ENCODE results near the gene LBHD1. TPM values are rescaled to one million over a fixed set of nuclear protein-coding genes. Genes with fewer than 3 reads are reported as not detected.

Gene LBHD1
- 4.6 TPM for total RNA-seq (2013)
- polyA plus RNA-seq (1 to 10 TPM; 1.9 to 9.1 (median 2.9) TPM), polyA minus RNA-seq (1.5 and 1.7 TPM in 2 replicates), total RNA-seq (2.1 to 24.8 (median 6.6) reads per million in 11 experiments)

DNA sequence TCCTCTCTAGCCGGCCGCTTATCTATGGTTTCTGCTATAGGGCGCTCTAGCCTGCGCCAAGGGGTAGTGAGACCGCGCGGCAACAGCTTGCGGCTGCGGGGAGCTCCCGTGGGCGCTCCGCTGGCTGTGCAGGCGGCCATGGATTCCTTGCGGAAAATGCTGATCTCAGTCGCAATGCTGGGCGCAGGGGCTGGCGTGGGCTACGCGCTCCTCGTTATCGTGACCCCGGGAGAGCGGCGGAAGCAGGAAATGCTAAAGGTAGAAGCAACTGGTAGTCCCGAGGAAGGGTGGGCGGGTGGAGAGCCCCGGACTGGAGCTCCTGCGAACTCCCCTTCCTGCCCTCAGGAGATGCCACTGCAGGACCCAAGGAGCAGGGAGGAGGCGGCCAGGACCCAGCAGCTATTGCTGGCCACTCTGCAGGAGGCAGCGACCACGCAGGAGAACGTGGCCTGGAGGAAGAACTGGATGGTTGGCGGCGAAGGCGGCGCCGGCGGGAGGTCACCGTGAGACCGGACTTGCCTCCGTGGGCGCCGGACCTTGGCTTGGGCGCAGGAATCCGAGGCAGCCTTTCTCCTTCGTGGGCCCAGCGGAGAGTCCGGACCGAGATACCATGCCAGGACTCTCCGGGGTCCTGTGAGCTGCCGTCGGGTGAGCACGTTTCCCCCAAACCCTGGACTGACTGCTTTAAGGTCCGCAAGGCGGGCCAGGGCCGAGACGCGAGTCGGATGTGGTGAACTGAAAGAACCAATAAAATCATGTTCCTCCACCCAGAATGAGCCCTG, at the start of gene LBHD1, which contains the start of gene UQCC3:
Gene LBHD1 (minus strand): TSS at position 660 of the 782 bp plus-strand sequence. CDS start 2,236 bp downstream, outside the sequence.
Gene UQCC3 (plus strand): TSS at position 66 of the 782 bp plus-strand sequence. CDS start 73 bp downstream, at position 139.
- Mint-ChIP-seq H3K36me3 (peaks cover 21 to 46% of the 10 kb centered on the region in 2 donors), H3K27me3 (ENCODE audit: low read depth in 3 of 3) (no peaks in the 10 kb centered on the region), H3K9me3 (peaks cover 0 to 2% (median 0%) of the 10 kb centered on the region in 7 donors), H3K4me1 (peaks cover 59% of the 10 kb centered on the region), H3K27ac (peak within 1 kb of the TSS; percentile 92 to 97 (median 95)), H3K4me3 (peak within 1 kb of the TSS; percentile 99)
- H3K4me3 ChIP-seq (replicated peaks in 1 of 3; ENCODE audit: low read depth in 2 of 3, low read length in 3 of 3), result peak within 1 kb of the TSS; percentile 48 to 99 (median 93)
- intact Hi-C loops (cut with micrococcal nuclease), result no loop called here
- peak within 1 kb of the TSS; percentile 83 for H3K27ac ChIP-seq (ENCODE audit: low read depth in 1 of 2, low read length in 2 of 2)
- peak within 1 kb of the TSS; percentile 77 for H3K9ac ChIP-seq (ENCODE audit: insufficient read depth, low read length, poor library complexity, severe bottlenecking)
- H3K9me3 ChIP-seq (replicated peaks in 1 of 2; ENCODE audit: control insufficient read depth in 1 of 2, insufficient read depth in 1 of 2, low read length in 2 of 2), result no peaks in the 10 kb centered on the region
- H2AFZ ChIP-seq (ENCODE audit: insufficient read depth, low read depth, low read length, poor library complexity, severe bottlenecking), result peak within 1 kb of the TSS; percentile 97
- no peaks in the 10 kb centered on the region for H3K27me3 ChIP-seq (ENCODE audit: control insufficient read depth in 2 of 2, insufficient read depth in 2 of 2, low read length in 2 of 2)
- H4K20me1 ChIP-seq (ENCODE audit: insufficient read depth, low read length), result peaks cover 23% of the 10 kb centered on the region
- H3K4me1 ChIP-seq (ENCODE audit: control insufficient read depth in 1 of 2, insufficient read depth in 2 of 2, low read length in 2 of 2), result peaks cover 33 to 37% of the 10 kb centered on the region in 2 donors
- H3K79me2 ChIP-seq (ENCODE audit: insufficient read depth, low read length), result peaks cover 75% of the 10 kb centered on the region
- peaks cover 17 to 41% of the 10 kb centered on the region in 2 donors for H3K36me3 ChIP-seq (replicated peaks in 1 of 2; ENCODE audit: control insufficient read depth in 1 of 2, insufficient read depth in 2 of 2, low read length in 2 of 2)
- DNase-seq, result peak; percentile 57 to 59 (median 57)
- under 1% methylated on average over 56 of the region's 59 CpGs for WGBS (ENCODE audit: insufficient coverage)
- peak within 1 kb of the TSS; percentile 83 for H3K4me2 ChIP-seq (replicated peaks; ENCODE audit: extremely low read depth, low read length, poor library complexity, severe bottlenecking)
- no peak for TF ChIP-seq CTCF (IDR thresholded peaks at IDR 0.05)

GRCh38 chr11:62719302-62719978, 47.4 kb upstream of the LBHD1 start:
- Histone ChIP-seq H3K9ac (ENCODE audit: insufficient read depth, low read length, poor library complexity, severe bottlenecking) (no peak overlapping the region), H3K4me1 (ENCODE audit: control insufficient read depth in 1 of 2, insufficient read depth in 2 of 2, low read length in 2 of 2) (peaks cover 3 to 5% of the 10 kb centered on the region in 2 donors), H4K20me1 (ENCODE audit: insufficient read depth, low read length) (peaks cover 88% of the 10 kb centered on the region), H3K27ac (ENCODE audit: low read depth in 1 of 2, low read length in 2 of 2) (peak overlapping the region in 1 of 2 donors; percentile 32), H2AFZ (ENCODE audit: insufficient read depth, low read depth, low read length, poor library complexity, severe bottlenecking) (no peak overlapping the region), H3K36me3 (replicated peaks in 1 of 2; ENCODE audit: control insufficient read depth in 1 of 2, insufficient read depth in 2 of 2, low read length in 2 of 2) (peaks cover 95 to 99% of the 10 kb centered on the region in 2 donors), H3K79me2 (ENCODE audit: insufficient read depth, low read length) (peaks cover 89% of the 10 kb centered on the region), H3K27me3 (ENCODE audit: control insufficient read depth in 2 of 2, insufficient read depth in 2 of 2, low read length in 2 of 2) (no peaks in the 10 kb centered on the region), H3K4me2 (replicated peaks; ENCODE audit: extremely low read depth, low read length, poor library complexity, severe bottlenecking) (no peak overlapping the region), H3K4me3 (replicated peaks in 1 of 3; ENCODE audit: low read depth in 2 of 3, low read length in 3 of 3) (no peak overlapping the region), H3K9me3 (replicated peaks in 1 of 2; ENCODE audit: control insufficient read depth in 1 of 2, insufficient read depth in 1 of 2, low read length in 2 of 2) (no peaks in the 10 kb centered on the region)
- no peak overlapping the region for H3K4me3 Mint-ChIP-seq
- no peaks in the 10 kb centered on the region for H3K27me3 Mint-ChIP-seq (ENCODE audit: low read depth in 3 of 3)
- intact Hi-C loops (cut with micrococcal nuclease), result no loop called here
- DNase-seq, result no peak
- TF ChIP-seq CTCF (IDR thresholded peaks at IDR 0.05), result no peak
- H3K27ac Mint-ChIP-seq, result no peak overlapping the region
- WGBS (ENCODE audit: insufficient coverage), result 83% methylated on average over 1 of the region's 2 CpGs
- no peaks in the 10 kb centered on the region for H3K9me3 Mint-ChIP-seq
- peaks cover 5% of the 10 kb centered on the region for H3K4me1 Mint-ChIP-seq
- peaks cover 91 to 99% of the 10 kb centered on the region in 2 donors for H3K36me3 Mint-ChIP-seq
